GM12892 (cell line): Measurements from ENCODE around the gene DAGLA.

Experiments used
- POLR2AphosphoS5 ChIP-seq: IDR thresholded peaks from 2 replicates; pipeline ENCODE4 v1.6.1; 2011; ENCODE audit warnings: low read depth, low read length, control low read depth
- TAF1 ChIP-seq: IDR thresholded peaks from 2 replicates; pipeline ENCODE4 v1.6.1; 2011; ENCODE audit warnings: low read depth, mild to moderate bottlenecking, control low read depth, low read length, borderline replicate concordance

DNA sequence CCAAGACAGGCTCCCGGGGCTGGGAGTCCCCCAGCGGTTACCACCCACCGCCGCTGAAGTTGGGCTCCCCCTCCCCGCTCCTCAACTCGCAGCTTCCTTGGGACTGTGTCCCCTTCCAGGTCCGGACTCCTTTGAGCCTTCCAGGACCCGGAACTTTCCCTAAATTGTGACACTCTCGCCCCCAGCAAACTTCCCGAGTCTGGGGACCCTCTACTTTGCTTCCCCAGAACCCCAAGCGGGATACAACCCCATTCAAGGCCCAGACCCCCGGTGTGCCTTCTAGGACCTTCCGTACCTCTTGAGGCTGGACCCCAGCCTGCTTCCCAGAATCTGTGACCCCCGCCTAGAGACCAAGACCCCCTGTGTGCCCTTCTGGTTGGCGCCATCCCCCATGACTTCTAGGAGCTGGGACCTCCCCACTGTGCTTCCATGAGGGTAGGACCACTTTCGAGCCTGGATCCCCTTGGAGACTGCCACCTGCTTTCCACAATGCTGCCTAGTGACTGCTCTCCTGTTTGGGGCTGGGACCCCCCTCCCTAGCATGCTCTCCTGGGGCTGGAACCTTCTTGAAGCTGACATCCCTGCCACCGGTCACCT is 72.8 kb downstream of the DAGLA start:
- TF ChIP-seq POLR2AphosphoS5 = no peak
- no peak for TF ChIP-seq TAF1
